SU-DHL-6 (cell line): ENCODE measurements around the gene ZNF320.

Experiments used
- H2AFZ ChIP-seq: fragments of 200-600 bp; sonication (generic); 2 replicates; pipeline ENCODE4 v1.6.1; 2014; ENCODE audit warnings: low read depth, mild to moderate bottlenecking, moderate library complexity, mixed read lengths, antibody characterized with exemption, low read length; ENCODE audit not compliant: severe bottlenecking
- H3F3A ChIP-seq: fragments of 200-600 bp; shearing (Covaris generic); 2 replicates; pipeline ENCODE4 v1.6.0; 2016; ENCODE audit warnings: antibody characterized with exemption, mild to moderate bottlenecking; ENCODE audit not compliant: insufficient read depth
- H3K27ac ChIP-seq: fragments of 200-600 bp; sonication (generic); 2 replicates; pipeline ENCODE4 v1.5.1; 2016; ENCODE audit warnings: low read depth, mild to moderate bottlenecking, low read length, moderate library complexity, mixed read lengths
- H3K27me3 ChIP-seq: fragments of 200-600 bp; sonication (generic), shearing (Covaris generic); 2 replicates; pipeline ENCODE4 v1.6.0; 2014; ENCODE audit warnings: mild to moderate bottlenecking, low read length
- H3K36me3 ChIP-seq: fragments of 200-600 bp; sonication (generic); 2 replicates; pipeline ENCODE4 v1.6.1; 2014; ENCODE audit warnings: mild to moderate bottlenecking, low read length, mixed read lengths
- H3K4me2 ChIP-seq: fragments of 300-600, 200-600 bp; shearing (Covaris generic), sonication (generic); 2 replicates; pipeline ENCODE4 v1.6.0; 2014; ENCODE audit warnings: low read length, low read depth, mild to moderate bottlenecking; ENCODE audit not compliant: poor library complexity, severe bottlenecking
- H3K4me3 ChIP-seq: fragments of 200-600 bp; sonication (generic); 2 replicates; pipeline ENCODE4 v1.5.1; 2014; ENCODE audit warnings: antibody characterized with exemption, low read length, mild to moderate bottlenecking, mixed read lengths; ENCODE audit not compliant: insufficient read depth, poor library complexity, severe bottlenecking
- H3K79me2 ChIP-seq: fragments of 200-600 bp; sonication (generic); 2 replicates; pipeline ENCODE4 v1.6.1; 2014; ENCODE audit warnings: mild to moderate bottlenecking, low read length, moderate library complexity; ENCODE audit not compliant: insufficient read depth
- H3K9ac ChIP-seq: fragments of 200-600 bp; sonication (generic); 2 replicates; pipeline ENCODE4 v1.7.0; 2014; ENCODE audit warnings: mild to moderate bottlenecking, low read length
- H3K9me2 ChIP-seq: fragments of 200-600 bp; sonication (generic); replicated peaks from 2 replicates; pipeline ENCODE4 v1.6.1; 2014; ENCODE audit warnings: low read length; ENCODE audit not compliant: insufficient read depth
- H3K9me3 ChIP-seq: fragments of 200-600 bp; sonication (generic); 2 replicates; pipeline ENCODE4 v1.6.1; 2014; ENCODE audit warnings: low read length, mixed read lengths; ENCODE audit not compliant: insufficient read depth
- H4K20me1 ChIP-seq: fragments of 200-600 bp; sonication (generic); 2 replicates; pipeline ENCODE4 v1.6.1; 2014; ENCODE audit warnings: low read depth, mild to moderate bottlenecking, antibody characterized with exemption, low read length, moderate library complexity, mixed read lengths
- CTCF ChIP-seq: fragments of 200-600 bp; sonication (generic); IDR thresholded peaks from one replicate; pipeline ENCODE4 v1.5.1; 2017; ENCODE audit warnings: antibody characterized with exemption, mild to moderate bottlenecking, low read length, moderate library complexity; ENCODE audit not compliant: insufficient read depth, poor library complexity, severe bottlenecking
- EZH2phosphoT487 ChIP-seq: fragments of 200-600 bp; sonication (generic), shearing (Covaris generic); conservative IDR thresholded peaks from 2 replicates; pipeline ENCODE4 v1.6.1; 2018; ENCODE audit warnings: mild to moderate bottlenecking, antibody characterized with exemption, low read length, moderate library complexity, mixed read lengths

The ZNF320 gene

GRCh38 chr19:52943884-52944643, 46.6 kb upstream of the ZNF320 start:
- Histone ChIP-seq H3K4me3 (no peak overlapping the region), H3K79me2 (peaks cover 31% of the 10 kb centered on the region), H3K27me3 (no peaks in the 10 kb centered on the region), H3K9me2 (no peaks in the 10 kb centered on the region), H3K27ac (no peak overlapping the region), H3K4me2 (no peak overlapping the region), H3K36me3 (0 out of 2 replicates have a peak, but pooled peaks cover under 1% of the 10 kb centered on the region), H3K9ac (no peak overlapping the region), H3F3A (no peaks in the 10 kb centered on the region), H3K9me3 (peaks cover 5% of the 10 kb centered on the region; the same call in 1 of the 2 replicates), H2AFZ (no peak overlapping the region), H4K20me1 (no peaks in the 10 kb centered on the region)
- no peak for TF ChIP-seq EZH2phosphoT487
- no peak for TF ChIP-seq CTCF

GRCh38 chr19:52943134-52943883, 45.9 kb upstream of the ZNF320 start:
- Histone ChIP-seq H3K4me2 (peak overlapping the region; percentile 98), H3K9me3 (peaks cover 4% of the 10 kb centered on the region; the same call in 1 of the 2 replicates), H3K4me3 (peak overlapping the region; percentile 97), H3K9ac (peak overlapping the region; percentile 83), H3K36me3 (no peaks in the 10 kb centered on the region), H4K20me1 (no peaks in the 10 kb centered on the region), H2AFZ (peak overlapping the region; percentile 99), H3K9me2 (no peaks in the 10 kb centered on the region), H3K79me2 (peaks cover 39% of the 10 kb centered on the region), H3K27ac (no peak overlapping the region), H3K27me3 (no peaks in the 10 kb centered on the region), H3F3A (no peaks in the 10 kb centered on the region)
- TF ChIP-seq CTCF: no peak
- TF ChIP-seq EZH2phosphoT487: no peak

GRCh38 chr19:52942386-52943133, 45.1 kb upstream of the ZNF320 start:
- Histone ChIP-seq H2AFZ (peak overlapping the region; percentile 99), H3K4me2 (peak overlapping the region; percentile 98), H3K9ac (peak overlapping the region; percentile 83), H3K36me3 (no peaks in the 10 kb centered on the region), H4K20me1 (no peaks in the 10 kb centered on the region), H3K79me2 (peaks cover 43% of the 10 kb centered on the region), H3K27me3 (no peaks in the 10 kb centered on the region), H3K9me2 (no peaks in the 10 kb centered on the region), H3K27ac (peak overlapping the region; percentile 52), H3K4me3 (peak overlapping the region; percentile 97), H3K9me3 (no peaks in the 10 kb centered on the region), H3F3A (no peaks in the 10 kb centered on the region)
- TF ChIP-seq EZH2phosphoT487 (no peak), CTCF (no peak)
